HCT116 (cell line): ENCODE data around the gene HSPA12A. TPM values are rescaled to one million over a fixed set of nuclear protein-coding genes. Genes with fewer than 3 reads are reported as not detected.

Experiments used
- ATAC-seq: fragments of 200-7000 bp; cut with Tn5 transposase; 2 replicates; pipeline ENCODE4 v1.9.1; 2020; ENCODE audit warnings: mild to moderate bottlenecking, moderate library complexity
- BruUV-seq: library from RNA; stranded (reverse); fragments of 400-500 nt; replicated peaks from 2 replicates; lab custom pipeline; 2021; lab: Mats Ljungman, UMichigan
- CTCF ChIA-PET: fragments of 300-600 bp; sonication (Branson Sonifier 250); formaldehyde crosslinking; loops from one replicate; lab custom pipeline; 2021; ENCODE audit warnings: antibody characterized with exemption; lab: Charles Lee
- POLR2A ChIA-PET: fragments of 300-600, 350-600 bp; sonication (Branson Sonifier 250); formaldehyde crosslinking; loops from one replicate; lab custom pipeline; 2021; ENCODE audit warnings: antibody characterized with exemption; lab: Charles Lee
- RAD21 ChIA-PET, 2 experiments: fragments of 300-600 bp; sonication (Branson Sonifier 250); formaldehyde crosslinking; loops; one replicate each; lab custom pipeline; 2023; ENCODE audit warnings: low total read pairs in 2 of 2; ENCODE audit not compliant: uncharacterized antibody in 2 of 2, unreplicated experiment in 2 of 2, low non-redundant PET in 1 of 2; lab: Charles Lee
- DNase-seq: peaks from one replicate; pipeline ENCODE4 v3.0.0-alpha.2; 2010; ENCODE audit warnings: low read depth, low spot score
- H2AFZ ChIP-seq: fragments of 200-600 bp; shearing (Covaris generic), sonication (generic); 2 replicates; pipeline ENCODE4 v1.6.1; 2017; ENCODE audit warnings: low read depth, mixed run types, mixed read lengths, antibody characterized with exemption, low read length; ENCODE audit not compliant: poor library complexity, severe bottlenecking
- H3K27ac ChIP-seq: 2 replicates; pipeline ENCODE4 v1.5.1; 2012; ENCODE audit warnings: low read depth, low read length
- H3K27me3 ChIP-seq: fragments of 200-600 bp; sonication (generic); 2 replicates; pipeline ENCODE4 v1.6.1; 2016; ENCODE audit warnings: mixed run types, low read length, mixed read lengths; ENCODE audit not compliant: insufficient read depth
- H3K36me3 ChIP-seq, 2 experiments: fragments of 200-500 bp in 1 of 2; fragments of 200-600 bp in 1 of 2; sonication (Bioruptor generic) in 1 of 2; sonication (generic) in 1 of 2; 2 replicates each; pipeline versions ENCODE4 v1.5.1 to v1.6.1; 2014 to 2016; ENCODE audit warnings: low read length in 2 of 2, inconsistent platforms in 1 of 2, mixed read lengths in 1 of 2, mixed run types in 1 of 2; ENCODE audit not compliant: insufficient read depth in 2 of 2, control insufficient read depth in 1 of 2
- H3K4me1 ChIP-seq, 2 experiments: fragments of 200-600 bp in 1 of 2; sonication (generic) in 1 of 2; 2 replicates each; pipeline versions ENCODE4 v1.5.1 to v1.6.1; 2012 to 2017; ENCODE audit warnings: low read length in 2 of 2, inconsistent platforms in 1 of 2, mild to moderate bottlenecking in 1 of 2, mixed read lengths in 1 of 2, mixed run types in 1 of 2, moderate library complexity in 1 of 2; ENCODE audit not compliant: insufficient read depth in 2 of 2, control insufficient read depth in 1 of 2
- H3K4me2 ChIP-seq: fragments of 200-600 bp; sonication (generic); 2 replicates; pipeline ENCODE4 v1.6.1; 2017; ENCODE audit warnings: mixed run types, low read length, mixed read lengths
- H3K4me3 ChIP-seq, 2 experiments: fragments of 200-600 bp in 1 of 2; sonication (generic) in 1 of 2; replicated peaks in 1 of 2; 2 replicates each; pipeline ENCODE4 v1.5.1; 2011 to 2016; ENCODE audit warnings: low read length in 2 of 2, control low read depth in 1 of 2, low read depth in 1 of 2, mild to moderate bottlenecking in 1 of 2, mixed read lengths in 1 of 2, mixed run types in 1 of 2
- H3K79me2 ChIP-seq: fragments of 200-600 bp; sonication (generic); 2 replicates; pipeline ENCODE4 v1.6.1; 2017; ENCODE audit warnings: mild to moderate bottlenecking, mixed run types, low read length, moderate library complexity, mixed read lengths; ENCODE audit not compliant: insufficient read depth
- H3K9ac ChIP-seq: fragments of 200-600 bp; sonication (generic); 2 replicates; pipeline ENCODE4 v1.6.1; 2016; ENCODE audit warnings: low read length, mixed read lengths
- H3K9me2 ChIP-seq: fragments of 200-600 bp; sonication (generic), shearing (Covaris generic); 2 replicates; pipeline ENCODE4 v1.6.1; 2017; ENCODE audit warnings: mixed run types, mild to moderate bottlenecking, moderate library complexity; ENCODE audit not compliant: insufficient read depth
- H3K9me3 ChIP-seq, 2 experiments: fragments of 200-500 bp in 1 of 2; fragments of 200-600 bp in 1 of 2; sonication (Bioruptor generic) in 1 of 2; sonication (generic) in 1 of 2; 2 replicates each; pipeline ENCODE4 v1.6.1; 2014 to 2017; ENCODE audit warnings: low read length in 2 of 2, mixed read lengths in 2 of 2, inconsistent platforms in 1 of 2, low read depth in 1 of 2, mild to moderate bottlenecking in 1 of 2, mixed run types in 1 of 2, moderate library complexity in 1 of 2; ENCODE audit not compliant: control insufficient read depth in 1 of 2, insufficient read depth in 1 of 2
- H4K20me1 ChIP-seq: fragments of 200-600 bp; sonication (generic), shearing (Covaris generic); 2 replicates; pipeline ENCODE4 v1.6.1; 2017; ENCODE audit warnings: mixed run types, mild to moderate bottlenecking, moderate library complexity; ENCODE audit not compliant: insufficient read depth
- CBX3 ChIP-seq: IDR thresholded peaks from 2 replicates; pipeline ENCODE4 v1.6.1; 2012; ENCODE audit warnings: low read depth
- CEBPB ChIP-seq: IDR thresholded peaks from 2 replicates; pipeline ENCODE4 v1.6.1; 2012; ENCODE audit warnings: low read depth
- EZH2 ChIP-seq: fragments of 200-600 bp; sonication (generic); IDR thresholded peaks from 2 replicates; pipeline ENCODE4 v1.6.1; 2017; ENCODE audit warnings: antibody characterized with exemption, mixed run types
- FOSL1 ChIP-seq: IDR thresholded peaks from 2 replicates; pipeline ENCODE4 v1.6.1; 2012; ENCODE audit warnings: low read depth
- JUND ChIP-seq: IDR thresholded peaks from 2 replicates; pipeline ENCODE4 v1.6.1; 2012
- POLR2A ChIP-seq: IDR thresholded peaks from 2 replicates; pipeline ENCODE4 v1.7.0; 2011; ENCODE audit warnings: borderline replicate concordance; ENCODE audit not compliant: insufficient read depth, insufficient read length; ENCODE audit errors: extremely low read depth
- POLR2AphosphoS5 ChIP-seq: IDR thresholded peaks from 2 replicates; pipeline ENCODE4 v1.6.1; 2011; ENCODE audit warnings: mild to moderate bottlenecking, low read depth, low read length, moderate library complexity
- SIN3A ChIP-seq: IDR thresholded peaks from 2 replicates; pipeline ENCODE4 v1.6.1; 2012; ENCODE audit warnings: low read depth
- SP1 ChIP-seq: IDR thresholded peaks from 2 replicates; pipeline ENCODE4 v1.6.1; 2012; ENCODE audit warnings: low read depth
- YY1 ChIP-seq: IDR thresholded peaks from 2 replicates; pipeline ENCODE4 v1.6.1; 2011; ENCODE audit warnings: low read length, low read depth, moderate library complexity, mild to moderate bottlenecking; ENCODE audit not compliant: insufficient replicate concordance; ENCODE audit errors: extremely low read depth
- ZNF274 ChIP-seq: fragments of 200-500 bp; sonication (Bioruptor generic); IDR thresholded peaks from 2 replicates; pipeline ENCODE4 v1.6.1; 2014; ENCODE audit warnings: mild to moderate bottlenecking, low read depth, low read length, inconsistent platforms
- intact Hi-C: fragments of 100-400 bp; cut with micrococcal nuclease; formaldehyde crosslinking; loops from 2 replicates; pipeline ENCODE4 v1.10.0; 2022
- total RNA-seq: library from RNA; stranded (reverse); gene quantifications from one replicate; pipeline ENCODE4 v1.2.1, GENCODE V29; 2021; ENCODE audit not compliant: unreplicated experiment
- TF ChIP-seq, protein P1 (sequence below): IDR thresholded peaks from 2 replicates; pipeline ENCODE4 v1.6.1; 2012
- TF ChIP-seq, protein P2 (sequence below), 3 experiments: fragments of 200-600 bp in 1 of 3; sonication (generic) in 1 of 3; IDR thresholded peaks in 2 of 3; conservative IDR thresholded peaks in 1 of 3; 2 replicates each; pipeline ENCODE4 v1.5.1; 2012 to 2017; ENCODE audit warnings: low read depth in 2 of 3, low read length in 2 of 3, antibody characterized with exemption in 1 of 3, borderline replicate concordance in 1 of 3, control low read depth in 1 of 3, mild to moderate bottlenecking in 1 of 3, mixed read lengths in 1 of 3, mixed run types in 1 of 3, moderate library complexity in 1 of 3; ENCODE audit not compliant: insufficient read depth in 1 of 3
- TF ChIP-seq, protein P3 (sequence below): IDR thresholded peaks from 2 replicates; pipeline ENCODE4 v1.6.1; 2012

The HSPA12A gene
- total RNA-seq, 1 experiment from 2014 or later = 19.8 TPM

DNA sequence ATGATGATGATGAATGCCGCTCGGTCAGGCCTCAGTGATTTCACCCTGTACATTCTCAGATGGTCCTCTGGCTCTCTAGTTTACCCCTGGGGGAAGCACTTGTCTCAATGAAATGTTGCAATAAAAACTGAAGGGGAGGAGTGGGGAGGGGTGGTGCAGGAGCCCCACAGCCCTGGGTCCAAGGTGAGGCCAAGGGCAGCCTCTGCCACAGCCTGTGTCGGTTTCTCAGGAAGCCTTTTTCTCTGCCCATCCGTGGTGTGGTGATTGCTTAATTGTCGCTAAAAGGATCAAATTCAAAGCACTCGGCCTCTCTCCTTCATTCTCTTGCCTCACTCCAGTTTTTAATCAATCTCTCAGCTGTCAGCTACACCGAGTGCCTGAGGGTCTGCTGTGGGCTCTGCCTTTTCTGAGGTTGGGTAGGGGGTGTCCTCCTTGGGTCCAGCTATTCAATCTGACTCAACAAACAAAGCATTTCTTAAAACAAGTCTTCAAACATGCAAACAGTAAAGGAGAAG is 39.1 kb upstream of the HSPA12A start:
- ChIA-PET CTCF (interaction anchor here (0.6 kb wide), 1 partner anchor 11 kb away, joined by 3 read pairs; no protein-coding TSS in a partner anchor), RAD21 (no interaction called here), POLR2A (no interaction called here)
- no peaks in the 10 kb centered on the region for H4K20me1 ChIP-seq
- peaks cover 3 to 43% of the 10 kb centered on the region in 2 experiments; a peak in 3 of 4 replicates for H3K4me1 ChIP-seq
- H3K27me3 ChIP-seq = no peaks in the 10 kb centered on the region
- no peak overlapping the region for H3K4me2 ChIP-seq
- TF ChIP-seq, protein P1, sequence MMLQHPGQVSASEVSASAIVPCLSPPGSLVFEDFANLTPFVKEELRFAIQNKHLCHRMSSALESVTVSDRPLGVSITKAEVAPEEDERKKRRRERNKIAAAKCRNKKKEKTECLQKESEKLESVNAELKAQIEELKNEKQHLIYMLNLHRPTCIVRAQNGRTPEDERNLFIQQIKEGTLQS = no peak
- TF ChIP-seq EZH2 = no peak
- H3K36me3 ChIP-seq = no peaks in the 10 kb centered on the region
- H2AFZ ChIP-seq = no peak overlapping the region
- no TSS peak for BruUV-seq
- H3K4me3 ChIP-seq = no peak overlapping the region
- DNase-seq = no peak
- no peaks in the 10 kb centered on the region for H3K9me3 ChIP-seq
- no peak overlapping the region for H3K27ac ChIP-seq
- no peaks in the 10 kb centered on the region for H3K9me2 ChIP-seq
- no peak for ATAC-seq
- H3K9ac ChIP-seq = no peak overlapping the region
- no peaks in the 10 kb centered on the region for H3K79me2 ChIP-seq
- intact Hi-C loops = no loop called here

DNA sequence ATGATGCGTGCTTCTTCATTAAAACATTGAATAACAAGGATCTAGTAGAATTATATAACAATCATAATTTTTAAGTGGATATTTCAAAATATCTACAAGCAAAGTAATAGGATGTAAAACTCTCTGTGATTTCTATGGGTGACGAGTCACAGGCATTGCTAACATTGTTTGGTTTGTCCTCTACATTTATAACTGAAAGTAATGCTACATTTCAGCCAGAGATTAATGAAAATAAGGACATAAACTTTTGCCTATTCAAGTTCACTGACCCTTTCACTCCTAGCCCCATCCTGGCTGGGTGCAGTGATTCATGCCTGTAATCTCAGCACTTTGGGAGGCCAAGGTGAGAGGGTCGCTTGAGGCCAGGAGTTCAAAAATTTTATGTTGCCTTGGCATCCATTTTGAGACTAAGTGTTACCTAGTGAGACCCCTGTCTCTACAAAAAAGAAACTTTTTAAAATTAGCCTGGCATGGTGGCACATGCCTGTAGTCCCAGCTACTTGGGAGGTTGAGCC is 38.4 kb upstream of the HSPA12A start:
- Histone ChIP-seq H3K79me2 (no peaks in the 10 kb centered on the region), H4K20me1 (no peaks in the 10 kb centered on the region), H3K4me1 (peaks cover 3 to 44% of the 10 kb centered on the region in 2 experiments; a peak in 3 of 4 replicates), H2AFZ (no peak overlapping the region), H3K4me3 (no peak overlapping the region), H3K4me2 (no peak overlapping the region), H3K36me3 (no peaks in the 10 kb centered on the region), H3K9ac (no peak overlapping the region), H3K9me3 (no peaks in the 10 kb centered on the region), H3K9me2 (no peaks in the 10 kb centered on the region), H3K27ac (no peak overlapping the region), H3K27me3 (no peaks in the 10 kb centered on the region)
- CTCF ChIA-PET = no interaction called here
- no TSS peak for BruUV-seq
- DNase-seq (no peak), ATAC-seq (no peak)
- TF ChIP-seq SIN3A (no peak), ZNF274 (no peak), YY1 (no peak), SP1 (no peak), POLR2AphosphoS5 (no peak), POLR2A (no peak), CEBPB (no peak), JUND (no peak), FOSL1 (no peak), CBX3 (no peak)
- TF ChIP-seq, protein P2, sequence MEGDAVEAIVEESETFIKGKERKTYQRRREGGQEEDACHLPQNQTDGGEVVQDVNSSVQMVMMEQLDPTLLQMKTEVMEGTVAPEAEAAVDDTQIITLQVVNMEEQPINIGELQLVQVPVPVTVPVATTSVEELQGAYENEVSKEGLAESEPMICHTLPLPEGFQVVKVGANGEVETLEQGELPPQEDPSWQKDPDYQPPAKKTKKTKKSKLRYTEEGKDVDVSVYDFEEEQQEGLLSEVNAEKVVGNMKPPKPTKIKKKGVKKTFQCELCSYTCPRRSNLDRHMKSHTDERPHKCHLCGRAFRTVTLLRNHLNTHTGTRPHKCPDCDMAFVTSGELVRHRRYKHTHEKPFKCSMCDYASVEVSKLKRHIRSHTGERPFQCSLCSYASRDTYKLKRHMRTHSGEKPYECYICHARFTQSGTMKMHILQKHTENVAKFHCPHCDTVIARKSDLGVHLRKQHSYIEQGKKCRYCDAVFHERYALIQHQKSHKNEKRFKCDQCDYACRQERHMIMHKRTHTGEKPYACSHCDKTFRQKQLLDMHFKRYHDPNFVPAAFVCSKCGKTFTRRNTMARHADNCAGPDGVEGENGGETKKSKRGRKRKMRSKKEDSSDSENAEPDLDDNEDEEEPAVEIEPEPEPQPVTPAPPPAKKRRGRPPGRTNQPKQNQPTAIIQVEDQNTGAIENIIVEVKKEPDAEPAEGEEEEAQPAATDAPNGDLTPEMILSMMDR (IDR thresholded peaks at IDR 0.05 in 2 of 3, conservative IDR thresholded peaks at IDR 0.05 in 1 of 3; ENCODE audit: borderline replicate concordance in 1 of 3, insufficient read depth in 1 of 3, low read depth in 2 of 3, low read length in 2 of 3) = no peak
- TF ChIP-seq, protein P3, sequence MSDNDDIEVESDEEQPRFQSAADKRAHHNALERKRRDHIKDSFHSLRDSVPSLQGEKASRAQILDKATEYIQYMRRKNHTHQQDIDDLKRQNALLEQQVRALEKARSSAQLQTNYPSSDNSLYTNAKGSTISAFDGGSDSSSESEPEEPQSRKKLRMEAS = no peak
- intact Hi-C loops = no loop called here
- POLR2A ChIA-PET = no interaction called here
- RAD21 ChIA-PET = no interaction called here
